Measurements from ENCODE around the gene GRID1. TPM values are rescaled to one million over a fixed set of nuclear protein-coding genes. Genes with fewer than 3 reads are reported as not detected.

The GRID1 gene
- total RNA-seq, 4 donors from 2014 or later: 17.2 to 28.1 (median 23.6) TPM

- no peak for DNase-seq
- Histone ChIP-seq H3K4me1 (peaks cover 0 to 13% of the 10 kb centered on the region in 2 donors), H3K9me3 (no peaks in the 10 kb centered on the region), H3K27ac (no peak overlapping the region), H3K36me3 (no peaks in the 10 kb centered on the region), H3K4me3 (replicated peaks in 1 of 3) (no peak overlapping the region), H3K27me3 (no peaks in the 10 kb centered on the region)
- 60 to 61% methylated on average over 2 of the region's 2 CpGs for WGBS, 2 donors
- intact Hi-C loops (cut with DNase I): no loop called here
- TF ChIP-seq CTCF (IDR thresholded peaks at IDR 0.05) (no peak), POLR2A (IDR thresholded peaks at IDR 0.05) (no peak)
Measured at GRCh38 chr10:85794553-85794952, 572.0 kb downstream of the GRID1 start.

GRCh38 chr10:85792533-85792858 is 574.1 kb downstream of the GRID1 start:
- intact Hi-C loops (cut with DNase I): no loop called here
- no peak for TF ChIP-seq POLR2A (IDR thresholded peaks at IDR 0.05)
- no peak for TF ChIP-seq CTCF (IDR thresholded peaks at IDR 0.05)
- no peak overlapping the region for H3K4me3 ChIP-seq (replicated peaks in 1 of 3)
- no peak overlapping the region for H3K27ac ChIP-seq
- no peaks in the 10 kb centered on the region for H3K36me3 ChIP-seq
- H3K27me3 ChIP-seq: no peaks in the 10 kb centered on the region
- H3K9me3 ChIP-seq: no peaks in the 10 kb centered on the region
- DNase-seq: no peak
- peaks cover 0 to 24% of the 10 kb centered on the region in 2 donors for H3K4me1 ChIP-seq
- WGBS, 2 donors: 77 to 96% methylated on average over 2 to 3 of the region's 3 CpGs

- H3K4me3 ChIP-seq (replicated peaks in 1 of 3): no peak overlapping the region
- no peaks in the 10 kb centered on the region for H3K36me3 ChIP-seq
- 79 to 84% methylated on average over 5 of the region's 5 CpGs for WGBS, 2 donors
- intact Hi-C loops (cut with DNase I): no loop called here
- peaks cover 0 to 24% of the 10 kb centered on the region in 2 donors for H3K4me1 ChIP-seq
- TF ChIP-seq POLR2A (IDR thresholded peaks at IDR 0.05): no peak
- TF ChIP-seq CTCF (IDR thresholded peaks at IDR 0.05): no peak
- no peak overlapping the region for H3K27ac ChIP-seq
- H3K9me3 ChIP-seq: no peaks in the 10 kb centered on the region
- no peaks in the 10 kb centered on the region for H3K27me3 ChIP-seq
- no peak for DNase-seq
Measured at GRCh38 chr10:85791818-85792532, 574.6 kb downstream of the GRID1 start.

GRCh38 chr10:85789982-85790789 is 576.4 kb downstream of the GRID1 start:
- Histone ChIP-seq H3K4me3 (replicated peaks in 1 of 3) (no peak overlapping the region), H3K9me3 (no peaks in the 10 kb centered on the region), H3K36me3 (no peaks in the 10 kb centered on the region), H3K27me3 (no peaks in the 10 kb centered on the region), H3K4me1 (peaks cover 0 to 24% of the 10 kb centered on the region in 2 donors), H3K27ac (no peak overlapping the region)
- no peak for DNase-seq
- TF ChIP-seq CTCF (IDR thresholded peaks at IDR 0.05) (no peak), POLR2A (IDR thresholded peaks at IDR 0.05) (no peak)
- intact Hi-C loops (cut with DNase I): no loop called here
- WGBS, 2 donors: 88 to 90% methylated on average over 7 of the region's 7 CpGs

- no peak overlapping the region for H3K27ac ChIP-seq
- no peaks in the 10 kb centered on the region for H3K9me3 ChIP-seq
- no peak overlapping the region for H3K4me3 ChIP-seq (replicated peaks in 1 of 3)
- H3K36me3 ChIP-seq: no peaks in the 10 kb centered on the region
- H3K27me3 ChIP-seq: no peaks in the 10 kb centered on the region
- DNase-seq: no peak
- H3K4me1 ChIP-seq: peaks cover 0 to 24% of the 10 kb centered on the region in 2 donors
- no peak for TF ChIP-seq POLR2A (IDR thresholded peaks at IDR 0.05)
- no peak for TF ChIP-seq CTCF (IDR thresholded peaks at IDR 0.05)
- 85 to 90% methylated on average over 3 of the region's 3 CpGs for WGBS, 2 donors
- intact Hi-C loops (cut with DNase I): no loop called here
Measured at GRCh38 chr10:85789125-85789524, 577.5 kb downstream of the GRID1 start.

Data from thyroid gland (tissue), 4 donors.